Measurements from ENCODE around the gene PCCA. TPM values are rescaled to one million over a fixed set of nuclear protein-coding genes. Genes with fewer than 3 reads are reported as not detected.

PCCA gene
- total and polyA plus RNA-seq, 4 donors: 8.3 to 71.8 (median 22.8) TPM

DNA sequence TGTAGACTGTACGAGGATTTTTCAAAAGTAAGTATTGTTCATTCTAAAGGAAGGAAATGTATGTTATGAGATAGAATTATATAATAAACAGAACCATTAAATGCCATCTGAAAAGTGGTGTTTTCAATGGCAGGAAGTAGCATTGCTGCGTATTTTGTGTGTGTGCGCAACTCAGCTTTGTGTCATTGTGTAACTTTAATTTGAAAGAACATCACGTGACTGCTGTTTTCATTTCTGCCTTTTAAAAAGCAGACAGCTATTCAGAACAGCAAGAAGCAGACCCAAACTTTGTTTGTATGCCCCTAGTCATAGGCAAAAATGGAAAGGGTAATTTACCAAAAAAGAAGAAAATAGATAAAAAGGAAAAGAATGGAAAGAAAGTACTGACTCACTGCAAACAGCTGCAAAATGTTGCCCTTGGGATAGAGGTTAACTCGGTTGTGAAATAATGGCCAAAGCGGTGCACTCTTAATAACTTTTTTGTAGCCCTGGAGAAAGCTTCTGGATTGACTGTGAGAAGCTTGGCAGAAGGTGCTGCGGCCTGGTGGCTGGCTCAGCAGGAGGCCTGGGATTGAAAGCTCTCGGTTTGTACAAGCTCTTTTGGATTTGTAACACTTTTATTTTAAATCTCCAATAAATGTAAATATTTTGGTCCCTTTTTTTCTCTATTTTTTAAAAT, 402.4 kb downstream of the PCCA start:
- Histone ChIP-seq H3K4me3 (no peak overlapping the region), H3K36me3 (ENCODE audit: control insufficient read depth in 4 of 4, insufficient read depth in 4 of 4, low read length in 4 of 4) (peaks cover 0 to 5% (median 0%) of the 10 kb centered on the region in 4 donors), H3K27ac (ENCODE audit: low read depth in 1 of 2, low read length in 1 of 2) (no peak overlapping the region), H3K9me3 (ENCODE audit: control insufficient read depth in 4 of 4, insufficient read depth in 3 of 4, low read length in 3 of 4) (no peaks in the 10 kb centered on the region), H3K9ac (ENCODE audit: insufficient read depth in 1 of 2, low read length in 2 of 2) (no peak overlapping the region), H3K4me1 (ENCODE audit: control insufficient read depth in 5 of 5, insufficient read depth in 5 of 5, low read length in 5 of 5) (peaks cover 0 to 22% (median 5%) of the 10 kb centered on the region in 5 donors), H3K27me3 (ENCODE audit: control insufficient read depth in 3 of 3, insufficient read depth in 3 of 3, low read length in 2 of 3) (no peaks in the 10 kb centered on the region)
- 32 to 38% methylated on average over 8 of the region's 8 CpGs for WGBS, 2 donors
- DNase-seq (peak in 2 of 3 donors; percentile 48 to 66), ATAC-seq (ENCODE audit: insufficient read depth, low FRiP score) (peak; percentile 36)
- TF ChIP-seq, protein P1, sequence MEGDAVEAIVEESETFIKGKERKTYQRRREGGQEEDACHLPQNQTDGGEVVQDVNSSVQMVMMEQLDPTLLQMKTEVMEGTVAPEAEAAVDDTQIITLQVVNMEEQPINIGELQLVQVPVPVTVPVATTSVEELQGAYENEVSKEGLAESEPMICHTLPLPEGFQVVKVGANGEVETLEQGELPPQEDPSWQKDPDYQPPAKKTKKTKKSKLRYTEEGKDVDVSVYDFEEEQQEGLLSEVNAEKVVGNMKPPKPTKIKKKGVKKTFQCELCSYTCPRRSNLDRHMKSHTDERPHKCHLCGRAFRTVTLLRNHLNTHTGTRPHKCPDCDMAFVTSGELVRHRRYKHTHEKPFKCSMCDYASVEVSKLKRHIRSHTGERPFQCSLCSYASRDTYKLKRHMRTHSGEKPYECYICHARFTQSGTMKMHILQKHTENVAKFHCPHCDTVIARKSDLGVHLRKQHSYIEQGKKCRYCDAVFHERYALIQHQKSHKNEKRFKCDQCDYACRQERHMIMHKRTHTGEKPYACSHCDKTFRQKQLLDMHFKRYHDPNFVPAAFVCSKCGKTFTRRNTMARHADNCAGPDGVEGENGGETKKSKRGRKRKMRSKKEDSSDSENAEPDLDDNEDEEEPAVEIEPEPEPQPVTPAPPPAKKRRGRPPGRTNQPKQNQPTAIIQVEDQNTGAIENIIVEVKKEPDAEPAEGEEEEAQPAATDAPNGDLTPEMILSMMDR (IDR thresholded peaks at IDR 0.05; ENCODE audit: control extremely low read depth, extremely low read depth): no peak

DNA sequence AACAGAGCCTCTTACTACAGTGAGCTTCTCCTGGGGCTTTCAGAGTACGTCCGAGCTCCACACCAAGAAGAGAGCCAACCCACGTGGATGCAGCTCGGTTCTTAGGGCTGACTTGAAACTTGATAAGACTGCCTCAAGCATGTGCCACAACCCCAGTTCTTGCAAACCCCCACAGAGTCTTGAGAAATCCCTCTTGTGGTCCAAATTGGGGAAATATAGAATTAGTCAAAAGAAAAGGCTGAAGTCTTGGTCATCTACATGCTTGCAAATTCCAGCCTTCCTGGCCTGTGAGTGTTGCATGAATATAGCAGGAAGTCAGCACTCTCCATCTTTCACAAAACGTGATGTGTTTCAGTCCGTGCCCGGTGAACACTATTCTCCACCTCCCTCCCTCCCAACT, 404.5 kb downstream of the PCCA start:
- ATAC-seq (ENCODE audit: insufficient read depth, low FRiP score) (no peak), DNase-seq (no peak)
- Histone ChIP-seq H3K27ac (ENCODE audit: low read depth in 1 of 2, low read length in 1 of 2) (no peak overlapping the region), H3K9ac (ENCODE audit: insufficient read depth in 1 of 2, low read length in 2 of 2) (no peak overlapping the region), H3K4me3 (no peak overlapping the region), H3K4me1 (ENCODE audit: control insufficient read depth in 5 of 5, insufficient read depth in 5 of 5, low read length in 5 of 5) (peaks cover 0 to 30% (median 5%) of the 10 kb centered on the region in 5 donors), H3K27me3 (ENCODE audit: control insufficient read depth in 3 of 3, insufficient read depth in 3 of 3, low read length in 2 of 3) (no peaks in the 10 kb centered on the region), H3K9me3 (ENCODE audit: control insufficient read depth in 4 of 4, insufficient read depth in 3 of 4, low read length in 3 of 4) (no peaks in the 10 kb centered on the region), H3K36me3 (ENCODE audit: control insufficient read depth in 4 of 4, insufficient read depth in 4 of 4, low read length in 4 of 4) (peaks cover 0 to 5% (median 0%) of the 10 kb centered on the region in 4 donors)
- TF ChIP-seq, protein P1 (IDR thresholded peaks at IDR 0.05; ENCODE audit: control extremely low read depth, extremely low read depth): no peak
- WGBS, 2 donors: 37 to 63% methylated on average over 7 of the region's 7 CpGs

DNA sequence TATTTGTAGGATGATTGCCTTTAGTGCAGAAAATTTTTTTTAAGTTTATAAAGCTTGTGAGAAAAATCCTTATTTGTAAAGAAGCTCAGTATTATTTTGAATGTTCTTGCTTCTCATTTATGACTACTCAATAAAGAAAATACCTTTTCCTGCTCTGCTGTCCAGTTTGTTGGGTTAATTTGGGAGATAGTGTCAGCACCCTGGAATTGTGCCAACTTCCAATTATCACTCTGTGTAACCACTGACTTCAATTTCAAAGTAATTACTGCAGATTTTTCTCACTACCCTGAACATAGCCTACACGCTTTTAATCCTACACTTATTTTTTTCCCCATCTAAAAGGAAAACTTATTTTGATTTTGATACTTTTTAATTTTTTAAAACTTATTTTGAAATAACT, 406.6 kb downstream of the PCCA start:
- DNase-seq: no peak
- H3K4me1 ChIP-seq (ENCODE audit: control insufficient read depth in 5 of 5, insufficient read depth in 5 of 5, low read length in 5 of 5): peaks cover 0 to 26% (median 3%) of the 10 kb centered on the region in 5 donors
- 97 to 100% methylated on average over 1 of the region's 1 CpG for WGBS, 2 donors

More for the DNA sequence above, 406.6 kb downstream of the PCCA start:
- no peak for ATAC-seq (ENCODE audit: insufficient read depth, low FRiP score)
- no peaks in the 10 kb centered on the region for H3K9me3 ChIP-seq (ENCODE audit: control insufficient read depth in 4 of 4, insufficient read depth in 3 of 4, low read length in 3 of 4)
- H3K4me3 ChIP-seq: no peak overlapping the region
- peaks cover 0 to 5% (median 0%) of the 10 kb centered on the region in 4 donors for H3K36me3 ChIP-seq (ENCODE audit: control insufficient read depth in 4 of 4, insufficient read depth in 4 of 4, low read length in 4 of 4)
- no peak overlapping the region for H3K9ac ChIP-seq (ENCODE audit: insufficient read depth in 1 of 2, low read length in 2 of 2)
- no peak overlapping the region for H3K27ac ChIP-seq (ENCODE audit: low read depth in 1 of 2, low read length in 1 of 2)
- TF ChIP-seq, protein P1 (IDR thresholded peaks at IDR 0.05; ENCODE audit: control extremely low read depth, extremely low read depth): no peak
- no peaks in the 10 kb centered on the region for H3K27me3 ChIP-seq (ENCODE audit: control insufficient read depth in 3 of 3, insufficient read depth in 3 of 3, low read length in 2 of 3)

Data from lung (tissue), 12 donors.